Stimulated activated CD4-positive, alpha-beta T cell treated with anti-CD3 and anti-CD28 coated beads, TNF-alpha, amount 100 ng/mL, for 24 hours (primary cell): ENCODE measurements around the gene SLC18A3.

Experiments
- DNase-seq, 3 experiments: peaks; one replicate each; pipeline ENCODE4 v3.0.0-alpha.2; 2020; ENCODE audit warnings: low read depth in 3 of 3

SLC18A3 gene

DNA sequence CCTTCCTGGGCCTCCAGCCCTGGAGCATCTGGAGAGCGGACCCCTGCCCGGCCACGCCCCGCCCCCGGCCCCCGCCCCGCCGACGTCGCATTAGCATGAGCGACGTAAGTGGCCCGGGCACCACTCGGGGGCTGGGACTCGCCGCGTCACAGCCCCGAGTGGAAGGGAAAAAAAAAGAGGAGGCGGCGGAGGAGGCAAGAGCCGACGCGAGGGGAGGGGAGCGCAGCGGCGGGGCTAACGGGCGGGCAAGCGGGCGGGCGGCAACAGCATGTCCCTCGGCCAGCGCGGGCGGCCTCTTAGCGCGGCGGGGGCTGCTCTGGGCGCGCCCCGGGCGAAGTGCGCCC lies at the start of gene SLC18A3:
Gene SLC18A3, plus strand, starts transcription at position 197 of the 344 bp plus-strand sequence. CDS start 431 bp downstream, outside the sequence.
- no peak for DNase-seq

DNA sequence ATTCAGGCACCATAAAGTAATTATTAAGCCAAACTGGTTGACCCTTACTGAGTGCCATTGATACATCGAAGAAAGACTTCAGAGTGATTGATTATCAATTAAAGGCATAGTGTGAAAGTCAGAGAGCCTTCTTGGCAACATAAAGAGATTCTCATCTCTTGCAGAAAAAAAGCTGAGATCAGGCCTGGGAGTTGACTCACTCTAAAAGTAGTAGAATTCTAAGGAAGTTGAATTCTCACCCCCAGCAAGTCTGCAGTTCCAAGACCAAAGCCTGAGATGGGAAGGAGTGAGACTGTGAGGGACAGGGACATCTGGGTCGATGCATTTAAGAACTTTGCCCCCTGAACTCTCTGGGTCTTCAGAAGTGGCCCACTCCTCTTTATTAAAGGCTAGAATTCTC lies 49.6 kb upstream of the SLC18A3 start:
- DNase-seq, result no peak

DNA sequence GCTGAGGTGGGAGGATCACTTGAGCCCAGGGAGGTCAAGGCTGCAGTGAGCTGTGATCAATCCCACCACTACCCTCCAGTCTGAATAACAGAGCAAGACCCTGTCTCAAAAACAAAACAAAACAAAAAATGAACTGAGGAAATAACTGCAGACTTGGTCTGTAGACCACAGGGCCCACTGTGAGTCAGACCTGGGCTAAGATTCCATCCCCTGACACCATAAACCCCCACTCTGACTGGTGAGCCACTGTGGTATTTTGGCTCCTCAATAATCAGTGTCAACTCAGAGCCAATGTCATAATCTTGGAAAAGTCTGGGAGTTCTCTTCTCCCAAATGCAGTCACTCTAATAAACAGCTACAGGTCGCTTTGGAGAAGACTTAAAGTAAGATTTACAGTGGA lies 47.2 kb upstream of the SLC18A3 start:
- no peak for DNase-seq

DNA sequence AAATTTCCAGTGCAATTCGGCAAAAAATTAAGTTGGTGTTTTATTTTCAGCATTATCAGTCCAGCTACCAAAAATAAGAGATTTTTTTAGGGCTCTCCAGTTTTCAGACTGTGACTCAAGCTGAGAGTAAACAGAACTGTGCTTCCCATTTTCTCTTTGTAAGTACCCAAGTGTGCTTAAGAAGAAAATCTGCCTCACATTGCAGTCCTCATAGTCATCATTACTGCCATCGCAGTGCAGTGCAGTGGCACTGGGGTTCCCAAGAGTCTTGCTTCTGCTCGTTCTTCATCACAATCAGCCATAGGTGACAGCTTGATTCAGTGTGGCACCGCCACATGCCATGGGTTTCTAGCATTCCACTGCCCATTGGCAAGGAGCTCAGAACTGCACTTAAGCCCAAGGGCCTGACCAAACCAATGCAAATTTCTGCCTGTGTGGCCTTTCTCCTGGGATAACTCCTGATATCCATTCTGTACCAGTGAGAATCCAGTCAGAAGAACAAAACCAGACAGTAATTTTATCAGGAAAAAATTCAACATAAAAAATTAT lies 45.6 kb upstream of the SLC18A3 start:
- no peak for DNase-seq

DNA sequence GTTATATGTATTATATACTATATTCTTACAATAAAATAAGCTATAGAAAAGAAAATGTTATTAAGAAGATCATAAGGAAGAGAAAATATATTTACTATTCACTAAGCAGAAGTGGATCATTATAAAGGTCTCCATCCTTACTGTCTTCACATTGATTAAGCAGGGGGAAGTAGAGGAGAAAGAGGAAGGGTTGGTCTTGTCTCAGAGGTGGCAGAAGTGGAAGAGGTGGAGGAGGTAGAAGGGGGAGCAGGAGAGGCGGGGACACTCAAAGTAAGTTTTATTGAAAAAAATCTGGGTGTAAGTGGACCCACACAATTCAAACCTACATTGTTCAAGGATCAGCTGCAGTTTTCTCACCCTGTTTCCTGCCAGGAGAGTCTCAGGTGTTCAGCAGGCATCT lies 42.3 kb upstream of the SLC18A3 start:
- no peak for DNase-seq

DNA sequence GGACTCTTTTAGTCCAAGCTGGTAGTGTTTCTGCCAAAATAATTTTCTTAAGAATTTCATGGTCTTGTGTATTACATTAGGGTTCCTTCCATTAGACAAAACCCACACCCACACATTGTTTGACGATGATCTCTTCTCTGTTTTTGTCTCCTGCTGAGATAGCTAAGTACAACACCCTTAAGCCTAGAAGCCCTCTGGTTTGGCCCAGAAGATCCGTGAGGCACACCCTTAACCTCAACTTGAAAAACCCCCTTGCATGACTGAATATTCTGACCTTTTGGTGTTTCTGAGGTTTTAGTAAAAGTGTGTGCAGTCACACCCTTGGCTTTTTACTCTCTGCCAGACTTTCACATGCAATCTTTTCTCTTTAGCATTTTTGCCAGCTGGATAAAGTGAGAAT lies 41.9 kb upstream of the SLC18A3 start:
- no peak for DNase-seq

DNA sequence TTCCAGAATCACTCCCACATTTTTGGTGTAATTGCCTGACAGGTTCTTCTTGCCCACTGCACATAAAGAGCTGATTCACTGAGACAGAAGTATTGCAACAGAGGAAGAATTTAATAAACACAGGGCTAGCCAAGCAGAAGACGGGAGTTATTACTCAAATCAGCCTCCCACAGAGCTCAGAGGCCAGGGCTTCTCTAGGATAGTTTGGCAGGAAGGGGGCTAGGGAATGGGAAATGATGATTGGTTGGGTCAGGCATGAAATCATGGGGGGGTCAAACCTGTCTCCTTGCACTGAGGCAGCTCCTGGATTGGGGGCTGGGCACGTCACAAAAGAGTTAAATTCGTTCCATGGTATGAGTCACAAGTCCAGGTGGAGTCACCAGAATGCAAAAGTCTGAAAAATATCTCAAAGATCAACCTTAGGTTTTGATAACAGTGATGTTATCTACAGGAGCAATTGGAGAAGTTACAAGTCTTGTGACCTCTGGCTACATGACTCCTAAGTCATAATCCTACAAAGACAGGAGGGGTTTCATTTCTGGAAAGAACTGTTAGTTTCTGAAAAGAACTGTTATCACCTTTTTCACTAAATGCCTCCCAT lies 41.0 kb upstream of the SLC18A3 start:
- DNase-seq, result no peak

DNA sequence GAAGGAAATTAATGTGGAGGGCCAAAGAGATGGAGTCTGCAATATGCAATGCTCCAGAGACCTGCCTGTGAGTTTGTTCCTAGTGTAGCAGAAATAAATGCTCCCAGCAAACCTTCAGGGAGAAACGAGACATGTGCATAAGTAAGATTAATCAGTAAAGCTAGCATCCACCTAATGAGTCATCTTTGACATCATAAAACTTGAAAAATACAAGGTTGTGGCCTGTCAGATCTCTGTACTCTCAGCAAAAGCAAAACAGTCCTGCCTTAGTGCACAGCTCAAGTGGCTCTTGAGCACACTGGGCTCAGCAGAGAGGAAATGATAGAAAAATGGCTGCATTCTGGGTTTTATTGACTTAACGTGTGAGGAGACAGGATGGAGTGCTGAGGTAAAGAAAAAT lies 38.7 kb upstream of the SLC18A3 start:
- DNase-seq, result no peak

DNA sequence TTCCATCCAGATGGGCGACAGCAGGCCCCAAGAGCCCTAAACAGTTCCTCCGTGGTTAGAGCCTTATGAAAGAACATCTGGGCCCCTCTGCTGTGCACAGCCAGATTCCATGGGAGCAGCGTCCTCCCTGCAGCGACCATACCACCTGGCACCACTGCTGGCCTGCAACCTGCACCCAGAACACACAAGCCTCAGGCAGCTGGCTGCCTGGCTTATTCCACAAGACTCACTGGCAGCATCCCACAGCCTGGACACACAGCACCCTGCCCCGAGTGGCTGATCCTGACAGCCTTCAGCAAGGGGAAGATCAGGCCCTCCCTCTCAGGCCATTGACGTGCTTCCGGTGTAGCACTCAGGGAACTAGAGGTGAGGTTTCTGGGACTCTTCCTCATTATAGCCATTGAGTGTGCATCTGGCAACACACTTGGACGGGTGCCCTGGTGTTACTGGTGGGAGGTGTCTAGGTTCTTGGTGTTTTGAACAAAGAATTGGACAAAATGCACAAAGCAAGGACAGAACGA lies 37.5 kb upstream of the SLC18A3 start:
- no peak for DNase-seq

DNA sequence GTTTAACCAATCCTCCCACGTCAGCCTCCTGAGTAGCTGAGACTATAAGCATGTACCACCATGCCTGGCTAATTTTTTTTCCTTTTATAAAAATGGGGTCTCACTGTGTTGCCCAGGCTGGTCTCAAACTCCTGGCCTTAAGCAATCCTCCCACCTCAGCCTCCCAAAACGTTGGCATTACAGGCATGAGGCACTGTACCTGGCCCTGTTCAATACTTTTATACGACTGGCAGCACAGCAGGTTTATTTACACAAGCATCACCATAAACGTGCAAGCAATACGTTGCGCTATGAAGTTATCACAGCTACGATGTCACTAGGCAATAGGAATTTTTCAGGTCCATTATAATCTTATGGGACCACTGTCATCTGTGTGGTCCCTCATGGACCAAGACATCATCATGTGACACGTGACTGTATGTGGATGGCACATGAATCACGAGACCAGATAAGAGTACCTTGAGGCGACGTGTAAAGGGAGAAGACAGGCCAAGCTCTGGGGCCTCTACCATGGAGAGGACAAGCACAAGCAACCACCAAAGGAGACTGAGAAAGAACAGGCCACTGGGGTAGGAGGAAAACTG lies 34.5 kb upstream of the SLC18A3 start:
- DNase-seq, result no peak

DNA sequence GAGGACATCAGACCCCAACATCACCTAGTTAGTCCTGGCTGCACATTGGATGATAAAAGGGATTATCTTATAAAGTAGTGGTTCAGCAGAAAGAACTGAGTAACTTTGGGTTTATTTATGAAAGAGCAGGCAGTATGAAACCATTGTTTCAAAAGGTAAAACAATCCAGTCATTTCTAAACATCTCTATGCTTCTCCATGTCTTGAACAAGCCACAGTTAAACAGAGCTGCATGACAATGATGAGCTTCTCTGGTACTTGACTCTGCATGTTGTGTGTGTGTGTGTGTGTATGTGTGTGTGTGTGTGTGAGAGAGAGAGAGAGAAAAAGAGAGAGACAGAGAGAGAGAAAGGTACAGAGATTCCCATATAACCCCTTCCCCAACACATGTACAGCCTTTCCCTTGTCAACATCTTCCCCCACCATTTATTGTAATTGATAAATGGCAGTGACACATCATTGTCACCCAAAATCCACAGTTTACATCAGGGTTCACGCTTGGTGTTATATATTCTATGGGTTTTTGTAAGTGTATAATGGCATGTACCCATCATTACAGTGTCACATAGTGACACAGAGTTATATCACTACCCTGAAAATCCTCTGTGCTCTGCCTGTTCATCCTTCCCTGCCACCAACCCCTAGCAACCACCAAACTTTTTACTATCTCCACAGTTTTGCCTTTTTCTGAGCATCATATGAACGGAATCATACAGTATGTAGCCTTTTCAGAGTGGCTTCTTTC lies 32.8 kb upstream of the SLC18A3 start:
- no peak for DNase-seq

DNA sequence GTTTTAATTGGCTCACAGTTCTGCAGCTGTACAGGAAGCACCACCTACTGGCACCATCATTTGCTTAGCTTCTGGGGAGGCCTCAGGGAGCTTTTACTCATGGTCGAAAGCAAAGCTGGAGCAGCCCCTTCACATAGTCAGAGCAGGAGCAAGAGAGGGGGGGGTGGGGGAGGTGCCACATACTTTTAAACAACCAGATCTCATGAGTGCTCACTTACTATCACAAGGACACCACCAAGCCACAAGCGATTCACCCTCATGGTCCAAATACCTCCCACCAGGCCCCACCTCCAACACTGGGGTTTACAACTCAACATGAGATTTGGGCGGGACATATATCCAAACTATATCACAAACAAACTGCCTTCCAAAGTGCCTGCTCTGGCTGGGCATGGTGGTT lies 31.7 kb upstream of the SLC18A3 start:
- DNase-seq, result no peak

DNA sequence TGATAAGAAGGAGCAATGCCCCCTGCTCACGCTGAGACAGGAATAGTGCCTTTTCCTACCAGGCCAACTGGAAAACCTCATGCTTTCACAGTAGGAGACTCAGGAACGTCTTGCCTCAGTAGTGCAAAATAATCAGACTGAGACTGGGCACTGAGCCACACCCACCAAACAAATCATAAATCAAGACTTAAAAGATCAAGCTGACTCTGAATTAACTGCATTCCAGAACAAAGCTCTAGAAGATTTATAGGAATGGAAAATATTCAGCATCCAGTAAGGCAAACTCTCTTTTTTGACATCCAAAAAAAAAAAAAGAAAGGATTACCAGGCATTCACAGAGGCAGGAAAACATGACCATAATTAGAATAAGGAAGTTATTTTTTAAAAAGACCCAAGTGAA lies 30.5 kb upstream of the SLC18A3 start:
- DNase-seq, result no peak

DNA sequence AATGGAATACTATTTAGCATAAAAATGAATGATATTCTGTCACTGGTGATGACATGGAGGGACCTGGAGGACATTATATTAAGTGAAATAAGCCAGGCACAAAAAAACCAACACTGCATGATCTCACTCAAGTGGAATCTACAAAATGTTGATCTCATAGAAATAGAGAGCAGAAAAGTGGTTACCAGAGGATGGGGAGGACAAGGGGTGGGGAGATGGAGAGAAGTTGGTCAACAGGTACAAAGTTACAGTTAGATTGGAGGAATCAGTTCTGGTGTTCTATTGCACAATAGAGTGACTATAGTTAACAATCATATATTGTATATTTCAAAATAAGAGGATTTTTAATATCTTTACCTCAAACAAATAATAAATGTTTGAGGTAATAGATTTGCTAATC lies 24.7 kb upstream of the SLC18A3 start:
- DNase-seq, result no peak

DNA sequence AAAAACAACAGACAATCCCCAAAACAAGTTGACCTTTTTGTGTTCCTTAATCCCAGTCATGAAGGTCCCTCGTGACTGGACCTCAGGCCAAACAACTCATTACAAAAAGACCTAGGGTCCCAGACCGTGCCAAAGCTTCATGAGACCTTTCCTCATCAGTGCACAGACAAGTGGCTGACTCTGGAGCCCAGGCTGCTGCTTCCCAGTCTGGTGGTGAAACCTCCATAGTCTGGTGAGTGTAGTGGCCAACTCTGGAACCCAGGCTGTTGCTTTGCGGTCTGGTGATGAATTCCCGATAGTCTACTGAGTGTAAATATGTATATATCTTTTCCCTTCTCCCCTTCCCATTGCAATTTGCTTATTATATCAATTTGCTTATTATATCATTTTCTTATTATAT lies 22.1 kb upstream of the SLC18A3 start:
- DNase-seq, result no peak

DNA sequence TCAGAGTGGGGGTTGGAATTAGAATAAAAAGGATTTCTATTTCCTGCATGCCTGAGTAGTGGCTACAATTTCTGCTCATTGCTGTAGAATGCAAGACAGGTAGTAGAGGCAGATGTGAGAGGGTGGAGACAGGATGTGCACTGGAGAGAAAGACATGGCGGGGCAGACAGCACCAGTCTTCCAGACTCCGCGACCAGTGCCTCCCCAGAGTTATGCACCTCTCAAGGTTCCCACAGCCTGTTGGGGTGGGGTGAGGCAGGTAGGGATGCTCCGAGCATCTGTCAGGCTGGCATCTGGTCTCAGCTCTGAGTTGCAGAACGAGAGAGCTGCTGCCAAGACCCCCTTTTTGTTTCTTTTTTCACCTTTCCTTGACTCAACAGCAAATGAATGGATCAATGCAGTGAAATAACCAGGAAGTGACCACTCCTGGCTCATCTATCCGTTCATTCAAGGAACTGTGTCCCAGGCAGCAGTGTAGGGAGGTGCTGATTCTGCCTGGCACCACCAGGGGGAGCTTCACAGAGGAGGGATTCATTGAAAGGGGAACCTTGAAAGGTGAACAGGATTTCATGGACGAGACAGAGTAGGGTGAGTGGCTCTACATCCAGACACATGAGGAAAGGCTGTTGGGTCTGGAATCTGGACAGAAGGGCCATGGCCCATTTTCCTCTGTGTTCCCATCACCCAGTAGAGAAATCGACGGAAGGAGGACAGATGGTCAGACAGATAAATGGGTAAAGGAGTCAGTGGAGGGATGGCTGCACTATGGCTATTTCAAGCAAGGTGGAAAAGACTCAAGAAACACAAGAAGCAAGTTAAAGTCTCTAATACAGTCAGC lies 17.2 kb upstream of the SLC18A3 start:
- peak; percentile 21 to 54 (median 27) for DNase-seq

DNA sequence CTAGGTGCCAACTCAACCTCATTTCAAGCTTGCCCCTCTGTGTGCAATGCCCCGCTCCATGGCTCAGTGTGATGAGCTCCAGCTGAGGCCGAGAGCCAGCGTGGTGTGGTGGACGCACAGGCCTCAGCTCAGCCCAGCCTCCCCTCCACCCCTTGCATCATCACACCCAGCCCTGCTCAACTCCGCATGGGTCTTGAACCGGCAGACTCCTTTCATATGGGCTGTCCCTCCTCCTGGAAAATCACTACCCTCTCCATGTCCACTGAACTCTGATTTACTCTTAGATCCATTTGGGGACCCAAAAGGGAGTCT lies 16.6 kb upstream of the SLC18A3 start:
- no peak for DNase-seq

DNA sequence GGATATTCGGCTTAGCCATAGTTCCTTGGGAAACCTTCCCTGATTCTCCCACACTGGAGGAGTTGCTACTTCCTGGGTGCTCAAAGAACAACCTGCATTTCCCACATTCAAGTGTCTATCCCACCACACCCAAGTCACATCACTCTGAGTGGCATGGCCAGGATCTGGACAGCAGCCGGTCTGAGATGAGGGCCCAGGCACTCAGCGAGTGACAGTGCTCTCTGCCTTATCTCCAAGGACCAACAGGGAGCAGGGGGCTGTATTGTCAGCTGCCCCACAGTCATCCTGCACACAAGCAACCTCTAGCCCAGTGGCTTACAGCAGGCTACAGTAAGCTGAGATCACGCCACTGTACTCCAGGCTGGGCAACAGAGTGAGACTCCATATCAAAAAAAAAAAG lies 16.1 kb upstream of the SLC18A3 start:
- no peak for DNase-seq

DNA sequence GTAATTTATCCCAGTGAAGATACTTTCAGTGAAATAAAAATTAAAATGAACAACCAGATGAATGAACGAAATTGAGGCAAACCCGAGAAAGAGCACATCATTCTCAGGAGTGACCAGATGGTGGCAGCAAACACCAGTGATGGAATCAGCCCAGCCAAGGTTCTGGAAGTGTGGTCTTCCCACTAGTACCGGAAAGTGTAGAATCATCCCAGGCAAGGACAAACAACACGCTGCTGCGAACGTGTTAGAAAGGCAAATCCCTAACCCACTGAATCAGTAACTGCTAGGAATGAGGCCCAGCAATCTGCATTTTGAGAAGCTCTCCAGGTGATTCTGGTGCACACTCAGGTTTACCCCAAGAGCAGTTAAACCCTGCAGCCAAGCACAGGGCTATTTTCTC lies 15.5 kb upstream of the SLC18A3 start:
- DNase-seq, result peak in 1 of 3 experiments; percentile 22

DNA sequence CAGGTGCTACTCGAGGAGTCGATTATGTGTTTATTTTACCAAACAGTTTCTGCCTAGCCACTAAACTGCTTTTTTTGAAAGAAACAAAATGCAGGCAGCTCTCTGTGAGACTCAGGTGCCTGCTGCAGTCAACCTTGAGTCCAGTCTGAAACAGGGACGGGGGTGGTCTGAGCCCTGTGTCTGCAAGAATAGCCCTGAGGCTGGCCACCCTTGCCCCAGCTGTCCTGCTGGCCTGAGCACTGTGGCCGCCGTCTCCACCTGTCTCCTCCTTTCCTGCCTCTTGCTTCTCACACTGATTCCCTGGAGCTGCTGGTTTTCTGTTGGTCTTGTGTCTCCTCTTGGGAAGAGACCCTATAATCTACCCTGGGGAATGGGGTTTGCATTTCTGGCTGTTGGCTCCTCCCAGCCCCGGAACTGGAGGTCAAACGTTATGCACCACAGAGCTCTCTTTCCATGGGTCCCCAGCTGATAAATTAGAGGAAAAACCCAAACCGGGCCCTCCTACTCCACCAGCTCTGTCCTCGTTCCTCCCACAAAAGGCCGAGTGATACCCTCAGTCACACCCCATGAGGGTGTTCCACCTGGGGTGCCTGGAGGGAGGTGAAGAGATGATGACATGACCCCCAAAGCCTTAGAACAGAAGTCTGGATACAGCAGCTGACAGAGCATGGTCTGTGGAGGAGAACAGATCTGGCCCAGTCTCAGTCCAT lies 15.0 kb upstream of the SLC18A3 start:
- no peak for DNase-seq

DNA sequence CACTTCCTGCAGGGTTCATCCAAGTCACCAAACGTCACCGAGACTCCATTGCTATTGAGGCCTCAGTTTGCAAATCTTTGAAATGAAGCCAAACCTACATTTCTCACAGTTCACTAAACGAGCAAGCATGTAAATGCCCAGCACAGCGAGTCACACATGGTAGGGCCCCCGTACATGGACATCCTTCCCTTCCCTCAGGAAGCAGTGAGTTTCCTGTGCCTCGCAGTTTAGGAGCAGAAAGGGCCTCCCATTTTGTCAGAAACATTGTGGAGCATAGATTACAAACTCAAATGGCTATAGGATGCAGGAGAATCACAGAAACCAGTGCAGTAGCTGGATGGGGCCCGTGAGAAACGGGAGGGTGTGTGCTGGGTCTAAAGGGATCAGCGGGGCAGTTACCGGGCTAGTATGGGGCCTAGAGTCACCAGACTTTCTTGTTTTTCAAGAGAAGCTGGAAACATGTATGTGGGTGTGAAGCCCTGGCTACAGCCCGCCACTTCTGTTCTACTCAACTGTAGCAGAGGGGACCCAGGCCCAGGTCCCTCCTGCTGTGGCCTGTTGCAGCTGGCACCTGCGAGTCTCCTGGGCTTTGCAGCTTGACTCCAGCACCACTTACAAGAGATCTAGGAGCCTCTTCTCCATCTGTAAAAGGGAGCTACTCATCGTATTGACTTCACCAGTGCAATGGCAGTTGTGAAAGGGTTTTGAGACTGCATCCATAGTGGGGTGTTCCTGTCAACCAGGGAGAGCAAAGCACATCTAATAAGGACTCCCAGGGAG lies 14.2 kb upstream of the SLC18A3 start:
- DNase-seq, result no peak
